GM23248 (cell line): ENCODE data around the gene UBE2V1. TPM values are rescaled to one million over a fixed set of nuclear protein-coding genes. Genes with fewer than 3 reads are reported as not detected.
"Not testable (repeated sequence)": the region's sequence is repeated elsewhere in the genome, so short reads cannot be mapped to it uniquely, and the experiment has no call there.

Source experiments
- DNase-seq: peaks from one replicate; pipeline ENCODE4 v3.0.0-alpha.2; 2015
- H2AFZ ChIP-seq: fragments of 200-600 bp; sonication (generic); 2 replicates; pipeline ENCODE4 v1.6.1; 2016; ENCODE audit warnings: antibody characterized with exemption
- H3F3A ChIP-seq: fragments of 200-600 bp; sonication (generic); 2 replicates; pipeline ENCODE4 v1.6.1; 2016; ENCODE audit warnings: mild to moderate bottlenecking, antibody characterized with exemption, mixed run types; ENCODE audit not compliant: insufficient read depth
- H3K27ac ChIP-seq: fragments of 200-600 bp; sonication (generic); 2 replicates; pipeline ENCODE4 v1.5.1; 2016; ENCODE audit warnings: mild to moderate bottlenecking
- H3K27me3 ChIP-seq: fragments of 200-600 bp; sonication (generic); replicated peaks from 2 replicates; pipeline ENCODE4 v1.6.1; 2016; ENCODE audit warnings: mild to moderate bottlenecking; ENCODE audit not compliant: insufficient read depth
- H3K36me3 ChIP-seq: fragments of 200-600 bp; sonication (generic); 2 replicates; pipeline ENCODE4 v1.6.1; 2016; ENCODE audit warnings: low read depth, mild to moderate bottlenecking
- H3K4me1 ChIP-seq: fragments of 200-600 bp; sonication (generic); 2 replicates; pipeline ENCODE4 v1.6.1; 2016; ENCODE audit warnings: mild to moderate bottlenecking; ENCODE audit not compliant: insufficient read depth
- H3K4me2 ChIP-seq: fragments of 200-600 bp; sonication (generic); one replicate; pipeline ENCODE4 v1.6.1; 2016; ENCODE audit warnings: mild to moderate bottlenecking; ENCODE audit not compliant: unreplicated experiment
- H3K4me3 ChIP-seq: fragments of 200-600 bp; sonication (generic); 2 replicates; pipeline ENCODE4 v1.5.1; 2016; ENCODE audit warnings: mild to moderate bottlenecking
- H3K79me2 ChIP-seq: fragments of 200-600 bp; sonication (generic); 2 replicates; pipeline ENCODE4 v1.6.1; 2016; ENCODE audit warnings: mild to moderate bottlenecking; ENCODE audit not compliant: insufficient read depth
- H3K9ac ChIP-seq: fragments of 200-600 bp; sonication (generic); 2 replicates; pipeline ENCODE4 v1.6.1; 2016; ENCODE audit warnings: mild to moderate bottlenecking
- H3K9me2 ChIP-seq: fragments of 200-600 bp; sonication (generic); 2 replicates; pipeline ENCODE4 v1.6.1; 2016; ENCODE audit warnings: mixed run types, mild to moderate bottlenecking, moderate library complexity; ENCODE audit not compliant: insufficient read depth
- H3K9me3 ChIP-seq: fragments of 200-600 bp; sonication (generic); one replicate; pipeline ENCODE4 v1.6.1; 2017; ENCODE audit warnings: low read depth
- H4K20me1 ChIP-seq: fragments of 200-600 bp; sonication (generic); 2 replicates; pipeline ENCODE4 v1.6.0; 2016; ENCODE audit not compliant: insufficient read depth
- EZH2 ChIP-seq: fragments of 200-600 bp; sonication (generic); IDR thresholded peaks from 2 replicates; pipeline ENCODE4 v1.6.1; 2018; ENCODE audit warnings: antibody characterized with exemption, mild to moderate bottlenecking; ENCODE audit not compliant: insufficient read depth, poor library complexity, severe bottlenecking
- EZH2phosphoT487 ChIP-seq: fragments of 200-600 bp; sonication (generic); IDR thresholded peaks from 2 replicates; pipeline ENCODE4 v1.6.1; 2018; ENCODE audit warnings: antibody characterized with exemption, moderate library complexity, mild to moderate bottlenecking, low read depth; ENCODE audit not compliant: insufficient read depth
- WGBS, 2 experiments: methylation state at CpG; one replicate each; pipeline ENCODE4 v1.1.6; 2015 to 2017; ENCODE audit warnings: low lambda C conversion rate in 2 of 2, low coverage in 1 of 2; ENCODE audit errors: missing lambda C conversion rate in 2 of 2; 5-methylcytosine and 5-hydroxymethylcytosine counted together
- in situ Hi-C: fragments of 300-500 bp; cut with MboI; formaldehyde crosslinking; loops from 2 replicates; pipeline ENCODE4 v1.15.0; 2020
- polyA plus RNA-seq: library from polyadenylated mRNA; unstranded; fragments of >200 nt; fragmentation: Nextera tagmentation; extraction: Ambion mirVana; gene quantifications from 2 replicates; pipeline ENCODE4 v1.2.1, GENCODE V29; 2016
- total RNA-seq: library from RNA; depleted of rRNA; stranded (reverse); fragments of >200 nt; shearing (Covaris generic); gene quantifications from 2 replicates; pipeline ENCODE4 v1.2.3, GENCODE V29; 2014

Gene UBE2V1
- total and polyA plus RNA-seq, 2 experiments from 2014 or later: 41.7 to 197 TPM

DNA sequence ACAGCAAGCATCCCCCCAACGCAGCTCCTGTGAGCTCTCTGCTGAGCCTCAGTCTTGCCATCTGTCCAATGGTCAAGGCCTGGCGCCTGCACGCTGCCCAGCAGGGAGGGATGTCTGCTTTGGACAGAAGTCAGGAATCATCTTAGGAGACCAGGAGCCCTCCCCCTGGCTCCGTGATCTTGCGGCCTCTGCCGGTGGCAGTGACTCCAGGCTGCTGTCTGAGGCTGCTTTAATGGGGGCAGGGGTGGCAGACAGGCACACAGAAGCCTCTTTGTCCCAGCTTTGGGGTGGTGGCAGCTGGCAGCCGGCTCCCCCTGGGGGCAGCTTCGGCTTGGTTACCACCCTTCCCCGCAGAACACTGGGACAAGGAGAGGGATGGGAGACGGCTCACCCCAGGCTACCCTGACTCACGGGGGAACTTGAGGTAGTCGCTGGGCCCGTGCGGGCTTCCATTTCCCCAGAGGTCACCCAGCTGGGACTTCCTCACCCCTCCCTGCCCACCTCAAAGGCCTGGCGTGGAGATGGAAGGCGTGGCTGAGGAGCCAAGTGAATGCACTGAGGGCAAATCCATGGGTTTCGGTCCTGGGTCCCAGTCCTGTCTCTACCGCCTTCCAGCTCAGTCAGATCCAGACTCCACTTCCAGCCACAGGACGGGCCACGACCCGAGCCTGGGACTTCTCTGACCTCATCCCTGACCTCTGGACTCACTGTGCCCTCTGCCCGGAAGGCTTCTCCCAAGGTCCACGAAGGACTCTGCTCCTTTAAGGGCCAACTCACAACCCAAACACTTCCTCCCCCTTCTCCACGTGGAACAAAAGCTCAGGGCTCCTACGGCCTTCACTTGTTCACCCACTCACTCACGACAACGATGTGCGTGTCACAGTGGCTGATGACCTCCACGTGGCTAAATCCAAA lies 25.8 kb upstream of the UBE2V1 start:
- Histone ChIP-seq H3F3A (peaks cover 8% of the 10 kb centered on the region), H3K9me3 (no peaks in the 10 kb centered on the region), H3K27me3 (no peaks in the 10 kb centered on the region), H3K36me3 (peaks cover 16% of the 10 kb centered on the region), H4K20me1 (no peaks in the 10 kb centered on the region), H3K9ac (no peak overlapping the region), H3K79me2 (peaks cover 99% of the 10 kb centered on the region), H3K4me1 (peaks cover 26% of the 10 kb centered on the region), H3K4me2 (no peak overlapping the region), H3K4me3 (no peak overlapping the region), H3K27ac (no peak overlapping the region), H3K9me2 (no peaks in the 10 kb centered on the region), H2AFZ (no peak overlapping the region)
- 85 to 90% methylated on average over 29 of the region's 29 CpGs for WGBS, 2 experiments
- TF ChIP-seq EZH2: no peak
- no peak for TF ChIP-seq EZH2phosphoT487
- in situ Hi-C loops: no loop called here
- DNase-seq: no peak

DNA sequence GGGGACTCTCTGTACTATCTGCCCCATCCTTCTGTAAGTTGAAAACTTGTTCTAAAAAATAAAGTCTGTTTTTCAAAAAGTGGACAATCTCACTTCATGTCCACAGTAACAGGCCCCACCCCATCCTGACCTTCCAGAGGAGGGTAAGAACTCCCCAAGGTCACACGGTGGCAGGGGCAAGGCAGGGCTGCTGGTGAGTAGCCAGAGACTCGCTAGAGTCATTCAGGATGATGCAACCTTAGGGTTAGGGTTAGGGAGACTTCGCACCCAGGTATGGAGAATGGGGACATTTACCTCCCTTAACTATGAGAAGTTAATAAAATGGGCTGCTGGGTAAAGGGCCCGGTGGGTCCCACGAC lies 25.1 kb upstream of the UBE2V1 start:
- WGBS, 2 experiments: 86 to 93% methylated on average over 5 of the region's 5 CpGs
- TF ChIP-seq EZH2 (no peak), EZH2phosphoT487 (no peak)
- Histone ChIP-seq H3K27ac (peak overlapping the region; percentile 57; the same call in 1 of the 2 replicates), H4K20me1 (no peaks in the 10 kb centered on the region), H3K36me3 (peaks cover 13% of the 10 kb centered on the region), H3K27me3 (no peaks in the 10 kb centered on the region), H3K9me3 (no peaks in the 10 kb centered on the region), H3K4me1 (peaks cover 24% of the 10 kb centered on the region), H3K4me2 (no peak overlapping the region), H3F3A (0 out of 2 replicates have a peak, but pooled peaks cover 1% of the 10 kb centered on the region), H2AFZ (no peak overlapping the region), H3K9ac (no peak overlapping the region), H3K4me3 (no peak overlapping the region), H3K9me2 (no peaks in the 10 kb centered on the region), H3K79me2 (peaks cover 99% of the 10 kb centered on the region)
- DNase-seq: no peak
- in situ Hi-C loops: no loop called here

DNA sequence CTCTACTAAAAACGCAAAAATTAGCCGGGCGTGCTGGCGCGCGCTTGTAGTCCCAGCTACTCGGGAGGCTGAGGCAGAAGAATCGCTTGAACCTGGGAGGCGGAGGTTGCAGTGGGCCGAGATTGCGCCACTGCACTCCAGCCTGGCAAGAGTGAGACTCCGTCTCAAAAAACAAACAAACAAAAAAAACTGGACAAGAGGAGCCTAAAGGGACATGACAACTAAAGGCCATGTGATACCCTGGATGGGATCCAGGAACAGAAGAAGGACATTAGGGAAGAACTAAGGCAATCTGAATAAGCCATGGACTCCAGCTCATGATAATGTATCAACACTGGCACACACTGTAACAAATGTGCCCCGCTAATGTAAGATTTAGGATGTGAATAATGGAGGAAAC lies 24.8 kb upstream of the UBE2V1 start:
- H3K79me2 ChIP-seq: peaks cover 99% of the 10 kb centered on the region
- in situ Hi-C loops, DNase-seq, H3K4me2 ChIP-seq, H3K4me3 ChIP-seq, H3K27me3 ChIP-seq, H3K9me2 ChIP-seq, H3K36me3 ChIP-seq, H3K9me3 ChIP-seq, H2AFZ ChIP-seq, H3K9ac ChIP-seq, H3F3A ChIP-seq, H4K20me1 ChIP-seq: not testable (repeated sequence)
- H3K27ac ChIP-seq: peak overlapping the region; percentile 57
- 79 to 81% methylated on average over 13 of the region's 13 CpGs for WGBS, 2 experiments
- peaks cover 24% of the 10 kb centered on the region for H3K4me1 ChIP-seq

DNA sequence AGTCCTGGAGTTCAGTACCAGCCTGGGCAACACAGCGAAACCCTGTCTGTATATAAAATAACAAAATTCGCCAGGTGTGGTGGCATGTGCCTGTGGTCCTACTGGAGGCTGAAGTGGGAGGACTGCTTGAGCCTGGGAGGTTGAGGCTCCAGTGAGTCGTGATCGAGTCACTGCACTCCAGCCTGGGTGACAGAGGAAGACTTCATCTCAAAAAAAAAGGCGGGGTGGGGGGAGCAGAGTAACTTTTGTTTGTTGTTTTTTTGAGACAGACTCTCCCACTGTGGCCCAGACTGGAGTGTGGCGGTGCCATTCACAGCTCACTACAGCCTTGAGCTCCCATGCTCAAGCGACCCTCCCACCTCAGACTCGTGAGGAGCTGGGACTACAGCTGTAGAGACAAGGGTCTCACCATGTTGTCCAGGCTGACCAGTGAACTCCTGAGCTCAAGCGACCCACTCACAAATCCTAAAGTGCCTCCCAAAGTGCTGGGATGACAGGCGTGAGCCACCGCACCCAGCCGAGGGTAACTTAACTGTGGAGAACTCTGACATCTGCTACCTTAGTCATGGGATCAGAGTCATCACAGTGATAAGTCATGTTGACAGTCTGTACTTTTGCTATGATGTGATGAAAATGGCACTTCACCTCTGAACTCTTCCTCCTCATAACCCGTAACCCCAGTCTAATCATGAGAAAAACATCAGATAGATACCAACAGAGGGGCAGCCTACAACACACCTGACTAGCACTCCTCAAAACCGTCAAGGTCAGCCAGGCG lies 24.1 kb upstream of the UBE2V1 start:
- no peaks in the 10 kb centered on the region for H4K20me1 ChIP-seq
- no peaks in the 10 kb centered on the region for H3K9me3 ChIP-seq
- no peak overlapping the region for H2AFZ ChIP-seq
- in situ Hi-C loops: no loop called here
- H3K79me2 ChIP-seq: peaks cover 100% of the 10 kb centered on the region
- H3K4me2 ChIP-seq: no peak overlapping the region
- no peak overlapping the region for H3K9ac ChIP-seq
- H3K27me3 ChIP-seq: no peaks in the 10 kb centered on the region
- peak overlapping the region; percentile 57 for H3K27ac ChIP-seq
- no peaks in the 10 kb centered on the region for H3F3A ChIP-seq
- peaks cover 21% of the 10 kb centered on the region for H3K4me1 ChIP-seq
- H3K4me3 ChIP-seq: no peak overlapping the region
- TF ChIP-seq EZH2phosphoT487: no peak
- no peak for TF ChIP-seq EZH2
- peak; percentile 55 for DNase-seq
- H3K9me2 ChIP-seq: no peaks in the 10 kb centered on the region
- WGBS, 2 experiments: 80 to 85% methylated on average over 15 of the region's 15 CpGs
- H3K36me3 ChIP-seq: peaks cover 8% of the 10 kb centered on the region

DNA sequence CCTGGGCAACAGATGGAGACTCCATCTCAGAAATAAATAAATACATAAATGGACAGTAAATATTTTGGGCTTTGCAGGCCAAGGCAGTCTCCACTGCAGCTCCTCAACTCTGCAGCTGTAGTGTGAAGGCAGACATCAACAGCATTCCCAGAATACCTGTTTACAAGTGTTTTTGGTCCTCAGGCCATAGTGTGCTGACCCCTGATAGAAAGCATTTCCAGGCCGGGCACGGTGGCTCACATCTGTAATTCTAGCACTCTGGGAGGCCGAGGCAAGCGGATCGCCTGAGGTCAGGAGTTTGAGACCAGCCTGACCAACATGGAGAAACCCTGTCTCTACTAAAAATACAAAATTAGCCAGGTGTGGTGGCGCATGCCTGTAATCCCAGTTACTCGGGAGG lies 22.2 kb upstream of the UBE2V1 start:
- peaks cover 96% of the 10 kb centered on the region for H3K79me2 ChIP-seq

More for the DNA sequence above, 22.2 kb upstream of the UBE2V1 start:
- H3K4me2 ChIP-seq, H3K9me2 ChIP-seq, DNase-seq, H3K36me3 ChIP-seq, H3K9me3 ChIP-seq, H2AFZ ChIP-seq, H3K9ac ChIP-seq, in situ Hi-C loops, H4K20me1 ChIP-seq, H3K27me3 ChIP-seq, H3K4me3 ChIP-seq, H3K27ac ChIP-seq: not testable (repeated sequence)
- H3F3A ChIP-seq: peaks cover 12% of the 10 kb centered on the region; the same call in 1 of the 2 replicates
- peaks cover 22% of the 10 kb centered on the region for H3K4me1 ChIP-seq
- 92 to 94% methylated on average over 7 of the region's 7 CpGs for WGBS, 2 experiments
